ENCODE data around the gene FAM185A. TPM values are rescaled to one million over a fixed set of nuclear protein-coding genes. Genes with fewer than 3 reads are reported as not detected.

The FAM185A gene
- total and polyA plus RNA-seq, 2 of the 4 experiments (the other 2 are of a cell fraction), result 3.6 to 4.3 TPM

DNA sequence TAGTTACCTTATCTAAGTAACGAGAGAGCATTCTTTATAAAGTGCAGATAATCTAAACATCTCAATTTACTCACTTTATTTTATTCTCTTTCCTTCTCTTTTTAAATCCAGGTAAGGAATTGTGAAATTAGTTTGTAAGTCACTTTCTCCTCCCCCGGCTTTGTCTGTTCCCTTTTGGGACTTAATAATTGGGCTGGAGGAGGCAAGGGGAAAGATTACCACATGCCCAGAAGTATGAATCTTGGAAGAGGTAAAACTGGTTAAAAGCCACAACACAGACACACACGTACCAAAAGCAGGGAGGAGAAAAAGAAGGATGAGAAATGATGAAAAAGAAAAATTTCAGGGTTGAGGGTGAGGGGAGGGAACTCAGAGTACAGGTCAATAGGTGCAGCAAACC, 100.7 kb downstream of the FAM185A start:
- no peak overlapping the region for H2BK120ac ChIP-seq (ENCODE audit: low read depth, low read length)
- H3K9me3 ChIP-seq (ENCODE audit: control insufficient read depth, insufficient read depth, low read length), result no peaks in the 10 kb centered on the region
- no peak overlapping the region for H3K9ac ChIP-seq (ENCODE audit: low read depth, low read length)
- no peak overlapping the region for H2BK20ac ChIP-seq (ENCODE audit: low read depth, low read length)
- H2BK5ac ChIP-seq (ENCODE audit: low read depth, low read length, poor library complexity, severe bottlenecking), result no peak overlapping the region
- no peak overlapping the region for H4K8ac ChIP-seq (ENCODE audit: low read depth in 2 of 2, low read length in 2 of 2)
- H3K27me3 ChIP-seq (ENCODE audit: control insufficient read depth, insufficient read depth, low read length), result no peaks in the 10 kb centered on the region
- intact Hi-C loops (cut with micrococcal nuclease), result no loop called here
- H4K20me1 ChIP-seq (ENCODE audit: insufficient read depth, low read length), result no peaks in the 10 kb centered on the region
- H3K23ac ChIP-seq (ENCODE audit: low read depth, low read length), result no peak overlapping the region
- H3K18ac ChIP-seq (ENCODE audit: low read depth, low read length), result no peak overlapping the region
- H2AK5ac ChIP-seq (ENCODE audit: low read depth, low read length), result no peak overlapping the region
- no TSS peak for BruUV-seq (replicated peaks)
- H3K27ac ChIP-seq (ENCODE audit: insufficient read depth, low read length), result no peak overlapping the region
- in situ Hi-C loops (cut with MboI; ENCODE audit: low sequenced_read_pairs), result no loop called here
- H3K36me3 ChIP-seq (ENCODE audit: control insufficient read depth, insufficient read depth, low read length), result no peaks in the 10 kb centered on the region
- H4K91ac ChIP-seq (ENCODE audit: insufficient read depth, low read depth, low read length), result no peak overlapping the region
- H3K4me2 ChIP-seq (ENCODE audit: low read depth, low read length), result no peak overlapping the region
- H3K14ac ChIP-seq (replicated peaks; ENCODE audit: low read depth, low read length), result no peak overlapping the region
- H3K9me1 ChIP-seq (ENCODE audit: insufficient read depth, low read length), result no peaks in the 10 kb centered on the region
- CTCF ChIA-PET, result no interaction called here
- H3K4me3 ChIP-seq (ENCODE audit: insufficient read depth, low read depth, low read length), result no peak overlapping the region
- H3K56ac ChIP-seq (ENCODE audit: extremely low read depth, insufficient read depth, low read length), result no peak overlapping the region
- dilution Hi-C loops (cut with HindIII; ENCODE audit: low sequenced_read_pairs, unreplicated experiment), result no loop called here
- H2BK15ac ChIP-seq (ENCODE audit: low read depth, low read length), result no peak overlapping the region
- H3K4ac ChIP-seq (ENCODE audit: low read depth, low read length), result no peak overlapping the region
- H4K5ac ChIP-seq (ENCODE audit: low read depth, low read length), result no peak overlapping the region
- no CpG with 5 or more reads among the region's 3 CpGs for WGBS, 2 experiments (ENCODE audit: extremely low coverage in 2 of 2, insufficient read length in 1 of 2)
- POLR2A ChIA-PET (ENCODE audit: unreplicated experiment), result no interaction called here
- H2AFZ ChIP-seq (replicated peaks; ENCODE audit: low read length, poor library complexity), result no peak overlapping the region
- no peak for DNase-seq
- no peak for TF ChIP-seq MAFK (IDR thresholded peaks at IDR 0.05; ENCODE audit: low read depth, low read length)
- TF ChIP-seq, protein P1, sequence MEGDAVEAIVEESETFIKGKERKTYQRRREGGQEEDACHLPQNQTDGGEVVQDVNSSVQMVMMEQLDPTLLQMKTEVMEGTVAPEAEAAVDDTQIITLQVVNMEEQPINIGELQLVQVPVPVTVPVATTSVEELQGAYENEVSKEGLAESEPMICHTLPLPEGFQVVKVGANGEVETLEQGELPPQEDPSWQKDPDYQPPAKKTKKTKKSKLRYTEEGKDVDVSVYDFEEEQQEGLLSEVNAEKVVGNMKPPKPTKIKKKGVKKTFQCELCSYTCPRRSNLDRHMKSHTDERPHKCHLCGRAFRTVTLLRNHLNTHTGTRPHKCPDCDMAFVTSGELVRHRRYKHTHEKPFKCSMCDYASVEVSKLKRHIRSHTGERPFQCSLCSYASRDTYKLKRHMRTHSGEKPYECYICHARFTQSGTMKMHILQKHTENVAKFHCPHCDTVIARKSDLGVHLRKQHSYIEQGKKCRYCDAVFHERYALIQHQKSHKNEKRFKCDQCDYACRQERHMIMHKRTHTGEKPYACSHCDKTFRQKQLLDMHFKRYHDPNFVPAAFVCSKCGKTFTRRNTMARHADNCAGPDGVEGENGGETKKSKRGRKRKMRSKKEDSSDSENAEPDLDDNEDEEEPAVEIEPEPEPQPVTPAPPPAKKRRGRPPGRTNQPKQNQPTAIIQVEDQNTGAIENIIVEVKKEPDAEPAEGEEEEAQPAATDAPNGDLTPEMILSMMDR (conservative IDR thresholded peaks at IDR 0.05; ENCODE audit: low read depth, low read length), result no peak
- TF ChIP-seq MXI1 (IDR thresholded peaks at IDR 0.05; ENCODE audit: borderline replicate concordance, low read depth, low read length), result no peak
- no peak for TF ChIP-seq RCOR1 (IDR thresholded peaks at IDR 0.05; ENCODE audit: insufficient replicate concordance, low read length)
- TF ChIP-seq CHD1 (IDR thresholded peaks at IDR 0.05; ENCODE audit: low read depth, low read length), result no peak
- no peak for TF ChIP-seq RAD21 (IDR thresholded peaks at IDR 0.05; ENCODE audit: low read length)
- TF ChIP-seq, protein P2, sequence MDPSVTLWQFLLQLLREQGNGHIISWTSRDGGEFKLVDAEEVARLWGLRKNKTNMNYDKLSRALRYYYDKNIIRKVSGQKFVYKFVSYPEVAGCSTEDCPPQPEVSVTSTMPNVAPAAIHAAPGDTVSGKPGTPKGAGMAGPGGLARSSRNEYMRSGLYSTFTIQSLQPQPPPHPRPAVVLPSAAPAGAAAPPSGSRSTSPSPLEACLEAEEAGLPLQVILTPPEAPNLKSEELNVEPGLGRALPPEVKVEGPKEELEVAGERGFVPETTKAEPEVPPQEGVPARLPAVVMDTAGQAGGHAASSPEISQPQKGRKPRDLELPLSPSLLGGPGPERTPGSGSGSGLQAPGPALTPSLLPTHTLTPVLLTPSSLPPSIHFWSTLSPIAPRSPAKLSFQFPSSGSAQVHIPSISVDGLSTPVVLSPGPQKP (IDR thresholded peaks at IDR 0.05; ENCODE audit: borderline replicate concordance, low read depth, low read length), result no peak
- TF ChIP-seq CEBPB (IDR thresholded peaks at IDR 0.05; ENCODE audit: low read depth, low read length), result no peak
- TF ChIP-seq FOS (IDR thresholded peaks at IDR 0.05; ENCODE audit: low read depth, low read length), result no peak
- TF ChIP-seq, protein P3, sequence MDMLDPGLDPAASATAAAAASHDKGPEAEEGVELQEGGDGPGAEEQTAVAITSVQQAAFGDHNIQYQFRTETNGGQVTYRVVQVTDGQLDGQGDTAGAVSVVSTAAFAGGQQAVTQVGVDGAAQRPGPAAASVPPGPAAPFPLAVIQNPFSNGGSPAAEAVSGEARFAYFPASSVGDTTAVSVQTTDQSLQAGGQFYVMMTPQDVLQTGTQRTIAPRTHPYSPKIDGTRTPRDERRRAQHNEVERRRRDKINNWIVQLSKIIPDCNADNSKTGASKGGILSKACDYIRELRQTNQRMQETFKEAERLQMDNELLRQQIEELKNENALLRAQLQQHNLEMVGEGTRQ (IDR thresholded peaks at IDR 0.05; ENCODE audit: low read depth, low read length), result no peak
- TF ChIP-seq POLR2A (IDR thresholded peaks at IDR 0.05; ENCODE audit: low read depth, low read length), result no peak
- TF ChIP-seq MAZ (IDR thresholded peaks at IDR 0.05; ENCODE audit: borderline replicate concordance, low read depth, low read length), result no peak
- no peak for TF ChIP-seq NFE2L2 (IDR thresholded peaks at IDR 0.05; ENCODE audit: low read depth, low read length)
- TF ChIP-seq SMC3 (IDR thresholded peaks at IDR 0.05; ENCODE audit: low read depth, low read length), result no peak
- ATAC-seq (ENCODE audit: low read depth), result no peak
- peaks cover 4% of the 10 kb centered on the region; the same call in 1 of the 2 replicates for H3K4me1 ChIP-seq (ENCODE audit: control insufficient read depth, insufficient read depth, low read length)
- H2AK9ac ChIP-seq (replicated peaks; ENCODE audit: low read depth, low read length, poor library complexity), result no peak overlapping the region
- no peaks in the 10 kb centered on the region for H3K79me1 ChIP-seq (ENCODE audit: low read depth in 1 of 2, low read length in 2 of 2)
